ENCODE data around the gene SDHB.

Gene SDHB

DNA sequence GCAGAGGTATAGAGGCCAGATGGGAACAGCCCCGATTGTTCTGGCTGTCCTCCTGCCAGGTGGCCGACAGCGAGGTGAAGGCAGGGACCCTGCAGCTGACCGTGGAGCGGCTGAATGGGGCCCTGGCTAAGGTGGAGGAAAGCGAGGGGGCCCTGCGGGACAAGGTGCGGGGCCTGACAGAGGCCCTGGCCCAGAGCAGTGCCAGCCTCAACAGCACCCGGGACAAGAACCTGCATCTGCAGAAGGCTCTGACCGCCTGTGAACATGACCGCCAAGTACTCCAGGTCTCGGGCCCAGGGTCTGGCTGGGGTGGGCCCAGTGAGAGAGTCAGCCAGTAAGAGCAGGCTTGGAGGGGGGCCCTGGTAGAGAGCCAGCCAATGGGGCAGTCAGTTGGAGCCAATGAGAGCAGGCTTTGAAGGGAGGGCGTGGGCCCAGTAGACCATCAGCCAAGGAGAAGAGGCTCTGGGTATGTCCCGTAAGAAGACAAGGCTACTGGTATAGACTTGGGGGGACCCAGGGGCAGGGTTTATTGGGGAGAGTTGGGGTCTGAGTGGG, 84.7 kb downstream of the SDHB start:
- DNase-seq (ENCODE audit: low read depth, low spot score): no peak
